Hypothalamus (tissue), 51 donors: ENCODE data around the gene GAPDHS.

ENCODE experiments used
- DNase-seq, 51 donors: peaks; one replicate each; lab custom pipeline; 2025; lab: John Stamatoyannopoulos, UW

The GAPDHS gene

GRCh38 chr19:35554076-35554475 lies 20.8 kb downstream of the GAPDHS start:
- DNase-seq, result no peak

GRCh38 chr19:35555301-35556005 lies 22.2 kb downstream of the GAPDHS start:
- no peak for DNase-seq

DNA sequence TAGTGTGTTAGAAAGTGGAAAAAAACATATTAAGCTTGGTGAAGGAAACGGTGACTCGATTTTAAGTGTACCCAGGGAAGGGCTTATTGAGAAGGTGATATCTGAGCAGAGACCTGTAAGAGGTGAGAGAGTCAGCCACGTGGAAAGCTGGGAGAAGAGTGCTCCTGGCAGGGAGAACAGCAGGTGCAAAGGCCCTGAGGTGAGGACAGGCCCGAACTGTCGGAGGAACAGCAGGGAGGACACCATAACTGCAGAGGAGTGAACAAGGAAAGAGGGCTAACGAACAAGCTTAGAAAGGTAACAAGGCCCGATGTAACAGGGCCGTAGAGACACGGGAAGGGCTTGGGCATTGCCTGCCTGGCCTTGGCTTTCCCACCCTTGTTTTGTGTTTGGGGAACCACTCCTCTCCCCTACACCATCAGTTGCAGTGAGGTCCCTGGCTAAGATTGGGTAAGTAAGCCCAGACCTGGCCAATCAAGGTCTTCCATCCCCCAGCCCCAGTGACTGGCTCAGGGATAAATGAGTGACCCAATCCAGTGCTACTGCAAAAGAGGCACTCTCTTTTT lies 22.9 kb downstream of the GAPDHS start:
- DNase-seq, result no peak

GRCh38 chr19:35556846-35557538 lies 23.7 kb downstream of the GAPDHS start:
- no peak for DNase-seq

GRCh38 chr19:35557539-35558399 lies 24.5 kb downstream of the GAPDHS start:
- peak in 11 of 51 donors; percentile 3 to 43 (median 24) for DNase-seq

GRCh38 chr19:35558400-35559280 lies 25.4 kb downstream of the GAPDHS start:
- no peak for DNase-seq

- no peak for DNase-seq
Observed at GRCh38 chr19:35559281-35559659, 26.0 kb downstream of the GAPDHS start.

DNA sequence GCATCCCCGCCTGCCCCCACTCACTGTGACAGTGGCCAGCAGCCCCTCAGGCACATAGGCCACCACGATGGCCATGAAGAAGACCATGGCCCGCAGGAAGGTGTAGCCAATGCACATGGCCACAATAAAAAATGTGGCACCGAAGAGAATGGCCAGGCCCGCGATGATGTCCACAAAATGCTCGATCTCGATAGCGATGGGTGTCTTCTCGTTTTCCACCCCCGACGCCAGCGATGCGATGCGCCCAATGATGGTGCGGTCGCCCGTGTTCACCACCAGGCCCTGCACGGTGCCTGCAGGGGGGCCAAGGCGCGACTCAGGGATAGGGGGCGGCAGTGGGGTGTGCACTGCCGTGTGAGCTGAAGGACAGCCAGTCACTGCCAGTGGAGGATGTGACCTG lies 26.5 kb downstream of the GAPDHS start:
- DNase-seq, result no peak

DNA sequence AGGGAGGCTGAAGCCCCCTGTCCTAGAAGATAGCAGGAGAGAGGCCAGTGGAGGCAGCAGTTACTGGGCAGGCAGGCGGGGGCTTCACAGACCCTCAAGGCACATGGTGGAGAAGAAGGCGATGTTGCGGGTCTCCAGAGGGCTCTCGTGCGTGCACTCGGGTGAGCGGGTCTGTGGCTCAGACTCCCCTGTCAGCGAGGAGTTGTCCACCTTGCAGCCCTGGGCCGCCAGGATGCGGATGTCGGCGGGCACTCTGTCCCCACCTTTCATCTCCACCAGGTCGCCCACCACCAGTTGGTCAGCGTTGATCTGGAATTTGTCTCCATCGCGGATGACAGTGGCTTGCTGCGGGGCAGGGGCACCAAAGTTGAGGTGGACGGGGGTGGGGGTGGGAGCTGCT lies 27.0 kb downstream of the GAPDHS start:
- no peak for DNase-seq

GRCh38 chr19:35560677-35561076 lies 27.4 kb downstream of the GAPDHS start:
- DNase-seq, result no peak

GRCh38 chr19:35561436-35561835 lies 28.2 kb downstream of the GAPDHS start:
- no peak for DNase-seq

DNA sequence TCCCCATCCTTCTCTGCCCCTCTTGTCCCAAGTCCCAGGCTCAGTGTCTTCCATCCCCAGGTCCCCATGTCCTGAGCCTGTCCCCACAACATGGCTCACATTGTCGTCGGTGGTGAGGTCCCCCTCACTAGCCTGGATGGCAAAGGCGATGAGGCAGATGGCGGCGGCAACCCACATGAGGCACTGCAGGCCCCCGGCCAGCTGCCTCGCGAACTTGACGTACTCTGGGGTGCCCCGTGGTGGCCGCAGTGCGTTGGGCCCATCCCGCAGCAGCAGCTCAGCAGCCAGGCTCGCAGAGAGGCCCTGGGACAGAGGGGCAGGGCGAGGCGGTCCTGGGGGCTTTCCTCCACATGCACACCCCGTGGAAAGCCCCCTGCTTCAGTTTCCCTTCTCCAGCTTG lies 29.1 kb downstream of the GAPDHS start:
- no peak for DNase-seq

- no peak for DNase-seq
Observed at GRCh38 chr19:35562776-35563175, 29.5 kb downstream of the GAPDHS start.

DNA sequence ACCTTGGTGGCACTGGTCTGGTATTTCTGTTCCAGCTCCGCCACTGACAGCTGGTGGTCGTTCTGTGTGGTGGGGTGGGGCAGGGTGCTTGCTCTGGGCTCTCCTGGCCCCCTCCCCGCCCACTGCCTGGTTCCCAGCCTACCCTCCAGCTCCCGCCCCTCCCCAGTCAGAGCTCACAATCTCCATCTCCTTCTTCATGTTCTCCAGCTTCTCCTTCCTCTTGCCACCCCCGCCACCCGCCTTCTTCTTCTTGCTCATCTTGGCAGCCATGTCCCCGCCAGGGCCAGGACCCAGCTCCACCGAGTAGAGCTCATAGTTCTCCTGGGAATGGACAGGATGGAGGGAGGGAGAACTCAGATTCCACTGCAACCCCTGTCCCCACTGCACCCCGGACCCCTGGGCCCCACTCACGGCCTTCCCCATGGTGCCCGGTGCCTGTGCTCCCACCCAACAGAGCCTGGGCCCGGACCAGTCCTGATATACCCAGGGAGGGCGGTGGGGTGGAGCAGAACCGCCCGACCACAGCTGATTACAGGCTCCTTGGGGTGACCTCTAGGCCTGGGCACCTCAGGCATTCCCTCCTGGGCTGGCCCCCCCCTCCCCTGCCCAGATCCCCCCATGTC lies 30.1 kb downstream of the GAPDHS start, which contains the start of gene ATP4A:
ATP4A (minus strand) TSS at position 452 of the 623 bp plus-strand sequence; CDS start at position 423, 29 bp downstream.
- DNase-seq, result no peak

DNA sequence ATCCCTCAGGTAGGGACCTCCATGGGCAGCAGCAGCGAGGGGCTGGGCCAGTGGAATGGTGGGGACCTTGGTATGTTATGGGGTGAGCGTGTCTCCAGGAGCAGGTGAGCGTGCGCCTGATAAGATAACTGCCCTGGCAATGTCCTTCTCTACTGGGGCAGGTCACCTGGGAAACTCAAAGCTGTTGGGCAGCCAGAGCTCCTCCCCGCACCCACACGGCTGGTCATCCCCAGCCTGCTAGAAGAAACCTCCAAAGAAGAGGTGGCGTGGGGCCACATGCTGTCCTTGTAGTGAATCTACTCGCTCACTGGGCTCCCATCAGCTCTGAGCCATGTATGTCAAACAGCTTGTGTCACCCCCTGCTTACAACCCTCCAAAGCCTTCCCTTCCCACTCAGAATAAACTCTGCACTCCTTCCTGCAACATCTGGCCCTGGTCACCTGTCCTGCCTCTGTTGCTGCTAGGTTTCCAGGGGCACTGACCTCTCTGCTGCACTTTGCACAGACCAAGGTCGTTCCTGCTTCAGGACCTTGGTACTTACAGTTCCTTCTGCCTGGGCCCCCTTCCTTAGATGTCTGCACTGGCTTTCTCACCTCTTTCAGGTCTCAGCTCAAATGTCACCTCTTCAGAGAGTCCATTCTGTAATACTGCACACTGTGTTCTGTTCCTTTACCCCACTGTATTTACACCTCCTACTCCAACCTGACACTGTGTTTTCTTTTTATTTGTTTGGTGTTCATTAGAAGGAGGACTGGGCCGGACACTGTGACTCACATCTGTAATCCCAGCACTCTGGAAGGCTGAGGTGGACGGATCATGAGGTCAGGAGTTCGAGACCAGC lies 32.0 kb downstream of the GAPDHS start:
- DNase-seq, result no peak

DNA sequence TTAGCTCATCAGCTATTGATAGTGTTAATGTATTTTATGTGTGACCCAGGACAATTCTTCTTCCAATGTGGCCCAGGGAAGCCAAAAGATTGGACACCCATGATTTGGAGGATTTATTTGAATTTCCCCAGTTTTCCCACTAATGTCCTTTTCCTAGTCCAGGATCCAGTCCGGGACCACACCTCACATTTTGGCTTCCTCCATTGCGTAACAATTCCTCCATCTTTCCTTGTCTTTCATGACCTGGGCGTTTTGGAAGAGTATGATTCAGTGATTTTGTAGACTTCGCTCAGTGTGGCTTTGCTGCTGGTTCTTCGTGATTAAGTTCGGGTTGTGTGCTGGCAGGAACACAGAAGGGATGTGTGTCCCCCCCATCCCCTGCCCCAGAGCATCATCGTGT lies 33.5 kb downstream of the GAPDHS start:
- no peak for DNase-seq

DNA sequence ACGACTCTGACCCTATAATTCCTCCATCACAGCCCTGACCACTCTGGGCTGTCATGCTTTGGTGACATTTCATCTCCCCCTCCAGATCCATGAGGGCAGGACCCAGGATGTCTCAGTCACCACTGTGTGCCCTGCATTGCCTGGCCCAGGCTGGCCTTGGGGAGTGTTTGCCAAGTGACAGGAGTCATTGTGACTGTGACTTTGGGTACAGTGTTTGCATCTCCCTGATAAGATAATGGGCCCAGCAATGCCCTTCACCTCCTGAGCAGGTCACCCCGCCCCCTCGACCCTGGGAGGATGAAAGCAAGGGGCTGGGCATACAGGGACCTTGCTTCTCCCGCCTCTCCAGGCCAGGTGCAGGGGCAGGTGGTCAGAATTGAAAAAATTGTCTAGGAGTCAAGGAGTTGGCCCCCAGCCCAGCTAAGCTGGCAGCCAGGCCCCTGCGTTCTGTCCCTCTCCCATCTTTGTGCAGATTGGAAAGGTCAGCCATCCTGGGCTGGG lies 36.1 kb downstream of the GAPDHS start:
- no peak for DNase-seq

DNA sequence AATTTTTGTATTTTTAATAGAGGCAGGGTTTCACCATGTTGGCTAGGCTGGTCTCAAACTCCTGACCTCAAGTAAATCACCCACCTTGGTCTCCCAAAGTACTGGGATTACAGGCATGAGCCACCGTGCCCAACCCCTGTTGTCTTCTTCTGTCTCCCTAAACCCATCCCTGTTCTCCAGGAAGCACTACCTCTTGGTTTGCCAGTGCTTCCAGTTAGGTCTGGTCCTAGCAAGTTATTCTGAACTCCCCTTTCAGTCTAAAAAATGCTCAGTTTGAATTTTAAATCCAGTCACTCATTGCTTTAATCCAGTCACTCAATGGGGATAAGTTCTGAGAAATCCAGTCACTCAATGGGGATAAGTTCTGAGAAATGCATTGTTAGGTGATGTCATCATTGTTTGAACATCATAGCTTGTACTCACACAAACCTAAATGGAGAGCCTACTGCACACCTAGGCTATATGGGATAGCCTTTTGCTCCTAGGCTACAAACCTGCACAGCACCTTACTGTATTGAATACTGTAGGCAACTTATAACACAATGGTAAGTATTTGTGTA lies 38.2 kb downstream of the GAPDHS start:
- no peak for DNase-seq
